ENCODE results near the gene THRAP3.
"Not testable (repeated sequence)": the region's sequence is repeated elsewhere in the genome, so short reads cannot be mapped to it uniquely, and the experiment has no call there.

THRAP3 gene

DNA sequence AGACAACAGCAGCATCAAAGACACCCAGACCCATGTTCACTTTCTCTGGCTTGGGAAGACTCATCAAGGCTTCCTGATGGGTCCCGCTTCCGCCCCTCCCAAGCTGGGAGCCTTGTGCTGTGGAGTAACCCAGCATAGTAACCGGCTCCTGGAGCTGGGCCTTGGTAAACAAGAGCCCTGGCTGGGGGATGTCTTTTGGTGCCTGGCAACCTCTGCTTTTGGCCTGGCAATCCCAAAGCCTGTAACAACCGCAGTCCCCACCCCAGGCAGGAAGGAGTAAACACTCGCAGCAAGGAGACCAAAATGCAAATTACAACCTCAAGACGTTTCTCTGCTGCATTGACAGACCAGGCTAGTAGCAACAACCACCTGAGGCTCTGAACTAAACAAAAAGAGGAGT, 16.9 kb upstream of the THRAP3 start:
- Histone ChIP-seq H3K4me3 (ENCODE audit: low read depth, low read length) (no peak overlapping the region), H3K4me1 (ENCODE audit: control insufficient read depth, insufficient read depth, low read length, unreplicated experiment) (peaks cover 28% of the 10 kb centered on the region), H3K79me2 (ENCODE audit: control insufficient read depth, insufficient read depth, low read length, unreplicated experiment) (no peaks in the 10 kb centered on the region), H3K36me3 (ENCODE audit: insufficient read depth, low read length) (no peaks in the 10 kb centered on the region), H3K27ac (ENCODE audit: low read depth, low read length) (peak overlapping the region; percentile 25; the same call in 1 of the 2 replicates), H2AFZ (ENCODE audit: low read length, unreplicated experiment) (peak overlapping the region; percentile 36), H3K27me3 (ENCODE audit: insufficient read depth, low read length) (no peaks in the 10 kb centered on the region)

DNA sequence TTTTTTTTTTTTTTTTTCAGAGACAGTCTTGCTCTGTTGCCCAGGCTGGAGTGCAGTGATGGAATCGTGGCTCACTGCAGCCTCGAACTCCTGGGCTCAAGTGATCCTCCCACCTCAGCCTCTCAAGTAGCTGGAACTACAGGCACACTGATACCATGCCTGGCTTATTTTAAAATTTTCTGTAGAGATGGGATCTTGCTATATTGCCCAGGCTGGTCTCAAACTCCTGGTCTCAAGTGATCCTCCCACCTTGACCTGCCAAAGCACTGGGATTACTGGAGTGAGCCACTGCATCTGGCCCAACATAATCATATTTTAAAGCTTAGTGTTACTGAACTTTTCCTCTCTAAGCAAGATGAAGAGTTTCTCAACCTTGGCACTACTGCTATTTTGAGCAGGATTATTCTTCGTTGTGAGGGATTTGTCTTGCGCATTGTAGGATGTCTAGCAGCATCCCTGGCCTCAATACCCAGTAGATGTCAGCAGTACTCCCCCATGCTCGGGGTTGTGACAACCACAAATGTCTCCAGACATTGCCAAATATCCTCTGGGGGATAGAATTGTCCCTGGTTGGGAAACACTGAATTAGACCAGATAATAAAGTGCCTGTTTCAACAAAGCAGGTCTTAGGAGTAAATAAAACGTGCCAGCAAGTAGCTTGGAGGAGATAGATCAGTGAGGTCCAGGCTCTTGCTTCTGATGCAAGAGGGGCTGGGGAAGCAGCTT, 15.1 kb upstream of the THRAP3 start:
- H2AFZ ChIP-seq (ENCODE audit: low read length, unreplicated experiment): no peak overlapping the region
- no peaks in the 10 kb centered on the region for H3K36me3 ChIP-seq (ENCODE audit: insufficient read depth, low read length)
- H3K27me3 ChIP-seq (ENCODE audit: insufficient read depth, low read length): no peaks in the 10 kb centered on the region
- no peak overlapping the region for H3K4me3 ChIP-seq (ENCODE audit: low read depth, low read length)
- H3K4me1 ChIP-seq (ENCODE audit: control insufficient read depth, insufficient read depth, low read length, unreplicated experiment): peaks cover 17% of the 10 kb centered on the region
- H3K27ac ChIP-seq (ENCODE audit: low read depth, low read length): no peak overlapping the region
- no peaks in the 10 kb centered on the region for H3K79me2 ChIP-seq (ENCODE audit: control insufficient read depth, insufficient read depth, low read length, unreplicated experiment)

DNA sequence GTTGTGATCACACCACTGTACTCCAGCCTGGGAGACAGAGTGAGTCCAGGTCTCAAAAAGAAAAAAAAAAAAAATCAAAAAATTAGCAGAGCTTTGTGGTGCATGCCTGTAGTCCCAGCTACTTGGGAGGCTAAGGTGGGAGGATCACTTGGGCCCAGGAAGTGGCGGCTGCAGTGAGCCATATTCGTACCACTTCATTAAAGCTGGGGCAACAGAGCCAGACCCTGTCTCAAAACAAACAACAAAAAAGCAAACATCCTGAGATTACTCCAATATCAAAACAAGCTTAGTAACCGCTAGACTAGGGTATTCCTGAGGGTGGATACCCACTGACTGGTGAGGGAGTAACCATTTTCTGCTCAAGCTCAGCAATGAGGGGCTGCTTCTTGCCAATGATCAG, 12.9 kb upstream of the THRAP3 start:
- Histone ChIP-seq H3K36me3 (ENCODE audit: insufficient read depth, low read length) (no peaks in the 10 kb centered on the region), H2AFZ (ENCODE audit: low read length, unreplicated experiment) (no peak overlapping the region), H3K4me1 (ENCODE audit: control insufficient read depth, insufficient read depth, low read length, unreplicated experiment) (peaks cover 13% of the 10 kb centered on the region), H3K27ac (ENCODE audit: low read depth, low read length) (no peak overlapping the region), H3K27me3 (ENCODE audit: insufficient read depth, low read length) (no peaks in the 10 kb centered on the region), H3K79me2 (ENCODE audit: control insufficient read depth, insufficient read depth, low read length, unreplicated experiment) (no peaks in the 10 kb centered on the region), H3K4me3 (ENCODE audit: low read depth, low read length) (no peak overlapping the region)

DNA sequence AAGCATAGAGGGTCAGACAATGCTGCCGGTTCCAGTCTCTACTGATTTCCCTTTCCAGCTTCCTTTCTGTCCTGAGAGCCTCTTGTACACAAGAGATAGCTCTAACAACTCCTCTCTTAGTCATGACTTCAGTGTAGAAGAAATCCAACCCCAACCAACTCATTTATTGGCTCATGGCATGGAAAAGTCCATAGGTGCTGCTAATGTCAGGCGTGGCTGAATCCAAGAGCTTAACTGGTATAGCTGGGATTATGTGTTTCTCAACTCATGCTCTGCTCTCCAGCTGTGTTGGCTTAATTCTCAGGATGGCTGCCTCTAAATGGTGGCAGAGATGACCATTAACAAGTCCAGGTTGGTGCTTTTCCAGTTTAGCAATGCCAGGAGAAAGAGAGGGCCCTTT, 12.4 kb upstream of the THRAP3 start:
- Histone ChIP-seq H3K79me2 (ENCODE audit: control insufficient read depth, insufficient read depth, low read length, unreplicated experiment) (no peaks in the 10 kb centered on the region), H3K36me3 (ENCODE audit: insufficient read depth, low read length) (no peaks in the 10 kb centered on the region), H2AFZ (ENCODE audit: low read length, unreplicated experiment) (no peak overlapping the region), H3K27ac (ENCODE audit: low read depth, low read length) (no peak overlapping the region), H3K27me3 (ENCODE audit: insufficient read depth, low read length) (no peaks in the 10 kb centered on the region), H3K4me3 (ENCODE audit: low read depth, low read length) (no peak overlapping the region), H3K4me1 (ENCODE audit: control insufficient read depth, insufficient read depth, low read length, unreplicated experiment) (peaks cover 8% of the 10 kb centered on the region)

DNA sequence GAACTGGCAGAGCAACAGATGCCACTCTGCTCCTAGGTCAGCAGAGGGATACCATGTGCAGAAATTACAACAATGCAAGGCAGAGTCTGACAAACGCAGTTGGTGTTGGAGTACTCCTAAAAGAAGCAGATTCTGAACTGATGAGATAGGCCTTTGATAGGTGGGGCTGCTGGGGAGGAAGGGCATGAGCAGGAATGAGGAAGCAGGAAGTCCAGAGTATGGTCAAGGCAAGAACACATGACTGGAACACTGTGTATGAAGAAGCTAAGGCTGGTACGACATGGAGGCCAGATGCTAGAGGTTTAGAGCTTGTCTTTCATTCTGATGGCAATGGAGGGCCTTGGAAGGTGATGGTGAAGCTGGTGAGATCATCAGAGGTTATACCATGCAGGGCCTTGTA, 11.5 kb upstream of the THRAP3 start:
- no peaks in the 10 kb centered on the region for H3K4me1 ChIP-seq (ENCODE audit: control insufficient read depth, insufficient read depth, low read length, unreplicated experiment)
- no peak overlapping the region for H3K27ac ChIP-seq (ENCODE audit: low read depth, low read length)
- H3K4me3 ChIP-seq (ENCODE audit: low read depth, low read length): no peak overlapping the region
- no peaks in the 10 kb centered on the region for H3K79me2 ChIP-seq (ENCODE audit: control insufficient read depth, insufficient read depth, low read length, unreplicated experiment)
- no peak overlapping the region for H2AFZ ChIP-seq (ENCODE audit: low read length, unreplicated experiment)
- no peaks in the 10 kb centered on the region for H3K27me3 ChIP-seq (ENCODE audit: insufficient read depth, low read length)
- H3K36me3 ChIP-seq (ENCODE audit: insufficient read depth, low read length): no peaks in the 10 kb centered on the region

DNA sequence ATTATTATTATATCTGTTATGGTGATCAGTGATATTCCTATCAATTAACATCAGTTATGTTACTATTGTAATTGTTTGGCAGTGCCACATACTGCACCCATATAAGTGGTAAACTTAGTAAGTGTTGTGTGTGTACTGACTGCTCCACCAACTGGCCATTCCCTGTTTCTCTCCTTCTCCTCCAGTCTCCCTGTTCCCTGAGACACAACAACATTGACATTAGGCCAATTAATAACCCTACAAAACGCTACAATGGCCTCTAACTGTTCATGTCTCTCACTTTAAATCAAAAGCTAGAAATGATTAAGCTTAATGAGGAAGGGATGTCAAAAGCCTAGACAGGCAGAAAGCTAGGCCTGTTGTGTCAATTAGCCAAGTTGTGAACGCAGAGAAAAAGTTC, 6.6 kb upstream of the THRAP3 start:
- no peak overlapping the region for H3K27ac ChIP-seq (ENCODE audit: low read depth, low read length)
- no peaks in the 10 kb centered on the region for H3K4me1 ChIP-seq (ENCODE audit: control insufficient read depth, insufficient read depth, low read length, unreplicated experiment)
- no peaks in the 10 kb centered on the region for H3K79me2 ChIP-seq (ENCODE audit: control insufficient read depth, insufficient read depth, low read length, unreplicated experiment)
- no peaks in the 10 kb centered on the region for H3K36me3 ChIP-seq (ENCODE audit: insufficient read depth, low read length)
- H2AFZ ChIP-seq (ENCODE audit: low read length, unreplicated experiment): no peak overlapping the region
- H3K27me3 ChIP-seq (ENCODE audit: insufficient read depth, low read length): no peaks in the 10 kb centered on the region
- no peak overlapping the region for H3K4me3 ChIP-seq (ENCODE audit: low read depth, low read length)

DNA sequence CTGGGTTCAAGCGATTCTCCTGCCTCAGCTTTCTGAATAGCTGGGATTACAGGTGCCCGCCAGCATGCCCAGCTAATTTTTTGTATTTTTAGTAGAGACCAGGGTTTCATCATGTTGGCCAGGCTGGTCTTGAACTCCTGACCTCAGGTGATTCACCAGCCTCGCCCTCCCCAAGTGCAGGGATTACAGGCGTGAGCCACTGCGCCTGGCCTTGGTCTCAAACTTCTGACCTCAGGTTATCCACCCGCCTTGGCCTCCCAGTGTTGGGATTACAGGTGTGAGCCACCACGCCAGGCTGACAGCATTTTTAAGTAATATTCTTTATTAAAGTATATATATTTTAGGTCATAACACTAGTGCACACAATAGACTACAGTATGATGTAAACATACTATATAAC, 2.3 kb upstream of the THRAP3 start:
- not testable (repeated sequence) for H3K4me3 ChIP-seq (ENCODE audit: low read depth, low read length); H2AFZ ChIP-seq (ENCODE audit: low read length, unreplicated experiment); H3K27ac ChIP-seq (ENCODE audit: low read depth, low read length); H3K27me3 ChIP-seq (ENCODE audit: insufficient read depth, low read length)
- Histone ChIP-seq H3K4me1 (ENCODE audit: control insufficient read depth, insufficient read depth, low read length, unreplicated experiment) (peaks cover 12% of the 10 kb centered on the region), H3K79me2 (ENCODE audit: control insufficient read depth, insufficient read depth, low read length, unreplicated experiment) (peaks cover 22% of the 10 kb centered on the region), H3K36me3 (ENCODE audit: insufficient read depth, low read length) (peaks cover 12% of the 10 kb centered on the region; the same call in 1 of the 2 replicates)

DNA sequence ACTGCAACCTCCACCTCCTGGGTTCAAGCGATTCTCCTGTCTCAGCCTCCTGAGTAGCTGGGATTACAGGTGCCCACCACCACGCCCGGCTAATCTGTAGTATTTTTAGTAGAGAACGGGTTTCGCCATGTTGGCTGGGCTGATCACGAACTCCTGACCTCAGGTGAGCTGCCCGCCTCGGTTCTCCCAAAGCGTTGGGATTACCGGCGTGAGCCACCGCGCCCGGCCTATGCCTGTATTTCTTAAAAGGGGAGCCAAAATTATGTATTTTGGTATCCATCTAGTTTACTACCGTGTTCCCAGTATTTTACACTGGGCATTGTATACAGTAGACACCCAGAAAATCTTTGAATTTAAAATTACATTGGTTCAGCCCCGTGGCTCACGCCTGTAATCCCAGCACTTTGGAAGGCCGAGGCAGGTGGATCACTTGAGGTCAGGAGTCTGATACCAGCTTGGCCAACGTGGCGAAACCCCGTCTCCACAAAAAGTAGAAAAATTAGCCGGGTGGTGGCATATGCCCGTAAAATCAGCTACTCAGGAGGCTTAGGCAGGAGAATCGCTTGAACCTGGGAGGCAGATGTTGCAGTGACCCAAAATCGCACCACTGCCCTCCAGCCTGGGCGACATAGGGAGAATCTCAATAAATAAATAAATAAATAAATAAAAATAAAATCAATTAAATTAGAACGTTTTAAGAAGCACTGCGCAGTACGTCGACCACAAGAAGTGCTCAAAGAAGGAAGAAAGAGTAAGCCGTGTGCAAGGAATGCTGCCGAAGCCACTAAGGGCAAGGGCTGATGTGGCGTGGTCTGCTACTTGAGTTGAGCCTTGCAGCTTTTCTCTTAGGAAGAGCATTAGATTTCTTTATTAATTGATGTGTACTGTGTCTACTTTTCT, 1.5 kb upstream of the THRAP3 start:
- H2AFZ ChIP-seq (ENCODE audit: low read length, unreplicated experiment): peak overlapping the region; percentile 47
- peak overlapping the region; percentile 98 for H3K27ac ChIP-seq (ENCODE audit: low read depth, low read length)
- peaks cover 16% of the 10 kb centered on the region; the same call in 1 of the 2 replicates for H3K36me3 ChIP-seq (ENCODE audit: insufficient read depth, low read length)
- peaks cover 13% of the 10 kb centered on the region for H3K4me1 ChIP-seq (ENCODE audit: control insufficient read depth, insufficient read depth, low read length, unreplicated experiment)
- H3K79me2 ChIP-seq (ENCODE audit: control insufficient read depth, insufficient read depth, low read length, unreplicated experiment): peaks cover 29% of the 10 kb centered on the region
- H3K4me3 ChIP-seq (ENCODE audit: low read depth, low read length): peak overlapping the region; percentile 94
- no peaks in the 10 kb centered on the region for H3K27me3 ChIP-seq (ENCODE audit: insufficient read depth, low read length)

DNA sequence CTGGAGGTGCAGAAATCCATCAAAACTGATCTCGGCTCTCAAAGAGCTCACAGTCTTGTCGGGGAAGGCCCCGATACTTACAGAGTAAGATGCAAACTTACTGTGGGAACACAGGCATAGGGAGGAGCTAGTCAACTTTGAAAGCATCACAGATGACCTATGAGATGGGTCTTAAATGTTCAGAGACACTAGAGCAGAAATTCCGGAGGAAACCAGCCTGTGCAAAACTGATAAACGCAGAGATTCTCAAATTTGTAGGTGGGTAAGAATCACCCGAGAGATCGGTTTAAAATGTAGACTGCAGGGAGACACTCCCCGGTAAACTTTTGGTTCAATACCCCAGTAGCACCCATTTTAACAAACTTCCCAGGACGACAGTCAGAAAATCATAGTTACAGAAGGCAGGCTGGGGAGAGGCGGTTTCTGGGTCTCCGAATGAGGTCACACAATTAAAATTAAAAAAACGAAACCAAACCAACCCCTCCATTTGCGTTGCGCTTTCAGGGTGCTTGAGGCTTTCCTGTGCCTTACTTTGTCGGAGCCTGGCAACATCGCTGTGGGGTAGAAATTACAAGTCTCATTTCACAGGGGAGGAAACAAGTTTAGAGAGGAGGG, 755 bp upstream of the THRAP3 start:
- Histone ChIP-seq H3K27ac (ENCODE audit: low read depth, low read length) (peak overlapping the region; percentile 98), H3K79me2 (ENCODE audit: control insufficient read depth, insufficient read depth, low read length, unreplicated experiment) (peaks cover 37% of the 10 kb centered on the region), H3K4me3 (ENCODE audit: low read depth, low read length) (peak overlapping the region; percentile 94), H3K27me3 (ENCODE audit: insufficient read depth, low read length) (no peaks in the 10 kb centered on the region), H3K4me1 (ENCODE audit: control insufficient read depth, insufficient read depth, low read length, unreplicated experiment) (peaks cover 13% of the 10 kb centered on the region), H3K36me3 (ENCODE audit: insufficient read depth, low read length) (peaks cover 16% of the 10 kb centered on the region; the same call in 1 of the 2 replicates), H2AFZ (ENCODE audit: low read length, unreplicated experiment) (peak overlapping the region; percentile 47)

DNA sequence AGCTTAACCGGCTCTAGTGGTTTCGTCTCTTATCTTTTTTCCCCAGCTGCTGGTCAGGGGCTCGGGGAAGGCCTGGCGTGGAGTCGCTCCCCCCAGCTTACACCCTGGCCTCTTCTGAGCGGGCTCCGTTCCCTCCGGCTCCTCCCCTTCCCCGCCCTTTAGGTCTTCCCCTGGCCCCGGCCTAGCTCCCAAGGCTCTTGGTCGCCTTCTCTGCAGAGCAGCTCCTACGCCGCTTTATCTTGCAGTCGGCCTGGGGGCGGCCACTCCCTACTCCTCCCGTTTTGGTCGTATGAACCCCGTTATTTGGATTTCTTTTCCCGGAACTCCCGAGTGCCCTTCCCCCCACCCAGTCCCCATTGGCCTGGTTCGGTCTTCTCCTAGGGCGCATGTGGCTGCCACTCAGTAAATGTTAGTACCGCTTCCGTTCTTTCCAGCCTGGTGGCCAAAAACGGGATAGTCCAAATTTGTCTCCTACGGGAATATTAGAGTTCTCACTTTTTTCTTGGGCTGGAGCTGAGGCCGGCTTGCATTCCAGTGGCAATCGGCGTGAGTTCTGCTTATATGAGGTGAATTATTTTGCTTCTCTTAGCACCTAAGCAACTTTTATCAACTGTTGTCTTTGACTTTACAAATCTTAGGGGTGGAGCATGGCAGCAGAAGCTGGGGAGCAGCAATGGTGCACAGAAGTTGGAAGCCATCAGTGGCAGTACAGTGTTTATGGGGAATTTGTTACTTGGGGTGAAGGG, 467 bp downstream of the THRAP3 start:
- Histone ChIP-seq H3K36me3 (ENCODE audit: insufficient read depth, low read length) (peaks cover 16% of the 10 kb centered on the region; the same call in 1 of the 2 replicates), H3K4me3 (ENCODE audit: low read depth, low read length) (peak overlapping the region; percentile 98), H3K4me1 (ENCODE audit: control insufficient read depth, insufficient read depth, low read length, unreplicated experiment) (peaks cover 17% of the 10 kb centered on the region), H3K27me3 (ENCODE audit: insufficient read depth, low read length) (no peaks in the 10 kb centered on the region), H3K27ac (ENCODE audit: low read depth, low read length) (peak overlapping the region; percentile 84), H2AFZ (ENCODE audit: low read length, unreplicated experiment) (no peak overlapping the region), H3K79me2 (ENCODE audit: control insufficient read depth, insufficient read depth, low read length, unreplicated experiment) (peaks cover 48% of the 10 kb centered on the region)
